Activated B cell treated with CpG ODN at 0.5 μM for 24 hours (primary cell): ENCODE results near the gene CAMKMT. TPM values are rescaled to one million over a fixed set of nuclear protein-coding genes. Genes with fewer than 3 reads are reported as not detected.
A peak's percentile ranks its signal among the peaks of the same experiment; 100 is the strongest.
"Not testable (repeated sequence)": the region's sequence is repeated elsewhere in the genome, so short reads cannot be mapped to it uniquely, and the experiment has no call there.

Experiments used
- ATAC-seq: fragments of 200-7000 bp; cut with Tn5 transposase; one replicate; pipeline ENCODE4 v1.10.0; 2021; ENCODE audit warnings: low read depth, mild to moderate bottlenecking, moderate library complexity
- CTCF ChIA-PET: fragments of 350-600 bp; sonication (Branson Sonifier 250); formaldehyde crosslinking; loops from one replicate; lab custom pipeline; 2021; ENCODE audit warnings: antibody characterized with exemption; lab: Charles Lee
- POLR2A ChIA-PET: fragments of 350-600 bp; sonication (Branson Sonifier 250); formaldehyde crosslinking; loops from one replicate; lab custom pipeline; 2021; ENCODE audit warnings: antibody characterized with exemption; lab: Charles Lee
- DNase-seq: peaks from one replicate; pipeline ENCODE4 v3.0.0; 2022
- H3K27ac Mint-ChIP-seq: one replicate; pipeline ENCODE4 v1.8.0; 2020; ENCODE audit warnings: mixed read lengths
- H3K27me3 Mint-ChIP-seq: one replicate; pipeline ENCODE4 v1.8.0; 2021; ENCODE audit warnings: mixed read lengths
- H3K36me3 Mint-ChIP-seq: one replicate; pipeline ENCODE4 v1.8.0; 2021; ENCODE audit warnings: low read depth, mixed read lengths
- H3K4me1 Mint-ChIP-seq: one replicate; pipeline ENCODE4 v1.8.0; 2021; ENCODE audit warnings: mixed read lengths
- H3K4me3 Mint-ChIP-seq: one replicate; pipeline ENCODE4 v1.8.0; 2020; ENCODE audit warnings: mild to moderate bottlenecking, mixed read lengths
- H3K9me3 Mint-ChIP-seq: one replicate; pipeline ENCODE4 v1.8.0; 2020; ENCODE audit warnings: mixed read lengths
- CTCF ChIP-seq: fragments of 200-600 bp; IDR thresholded peaks from one replicate; pipeline ENCODE4 v1.8.0; 2022; ENCODE audit warnings: antibody characterized with exemption, mild to moderate bottlenecking
- intact Hi-C: fragments of 100-400 bp; cut with micrococcal nuclease; formaldehyde crosslinking; loops from one replicate; pipeline ENCODE4 v1.15.1; 2024
- total RNA-seq: library from RNA; stranded (reverse); gene quantifications from 2 replicates; pipeline ENCODE4 v1.2.3, GENCODE V29; 2022

Gene CAMKMT
- total RNA-seq, 1 donor from 2014 or later, result 21.2 TPM

- Mint-ChIP-seq H3K4me3 (no peak overlapping the region), H3K27ac (no peak overlapping the region), H3K4me1 (peaks cover 5% of the 10 kb centered on the region), H3K9me3 (no peaks in the 10 kb centered on the region), H3K36me3 (peaks cover 14% of the 10 kb centered on the region), H3K27me3 (no peaks in the 10 kb centered on the region)
- intact Hi-C loops, result no loop called here
- no peak for TF ChIP-seq CTCF
- ChIA-PET CTCF (interaction anchor here (1.0 kb wide), 1 partner anchor 11 kb away, joined by 3 read pairs; no protein-coding TSS in a partner anchor), POLR2A (interaction anchor here (1.8 kb wide), 1 partner anchor 15 kb away, joined by 5 read pairs; the partner anchor contains the start of gene CAMKMT)
- DNase-seq (no peak), ATAC-seq (no peak)
Observed at GRCh38 chr2:44377486-44377885, 15.7 kb downstream of the CAMKMT start.

- H3K4me3 Mint-ChIP-seq, DNase-seq, H3K27me3 Mint-ChIP-seq, H3K27ac Mint-ChIP-seq, intact Hi-C loops, ATAC-seq, POLR2A ChIA-PET: not testable (repeated sequence)
- H3K4me1 Mint-ChIP-seq, result peaks cover 12% of the 10 kb centered on the region
- H3K36me3 Mint-ChIP-seq, result peaks cover 30% of the 10 kb centered on the region
- peaks cover 12% of the 10 kb centered on the region for H3K9me3 Mint-ChIP-seq
- CTCF ChIA-PET, result interaction anchor here (1.5 kb wide), 1 partner anchor 95 kb away, joined by 3 read pairs; no protein-coding TSS in a partner anchor
Observed at GRCh38 chr2:44385226-44385625, 23.5 kb downstream of the CAMKMT start.

- TF ChIP-seq CTCF, result no peak
- CTCF ChIA-PET, result interaction anchor here (0.8 to 9.1 kb wide), 4 partner anchors 12 to 568 kb away, joined by 3 to 141 read pairs (median 6); no protein-coding TSS in a partner anchor
- no peak for DNase-seq
- POLR2A ChIA-PET, result interaction anchor here (1.7 kb wide), 1 partner anchor 27 kb away, joined by 3 read pairs; the partner anchor contains the start of genes CAMKMT and PREPL
- no peaks in the 10 kb centered on the region for H3K27me3 Mint-ChIP-seq
- peaks cover 12% of the 10 kb centered on the region for H3K4me1 Mint-ChIP-seq
- no peak overlapping the region for H3K27ac Mint-ChIP-seq
- intact Hi-C loops, result loop anchor here (1.0 kb wide), 1 partner anchor 345 kb away; no protein-coding TSS in a partner anchor
- H3K4me3 Mint-ChIP-seq, result no peak overlapping the region
- peaks cover 26% of the 10 kb centered on the region for H3K36me3 Mint-ChIP-seq
- ATAC-seq, result no peak
- peaks cover 12% of the 10 kb centered on the region for H3K9me3 Mint-ChIP-seq
Observed at GRCh38 chr2:44388877-44389276, 27.1 kb downstream of the CAMKMT start.

- H3K4me1 Mint-ChIP-seq, result peaks cover 12% of the 10 kb centered on the region
- intact Hi-C loops, result loop anchor here (2.0 to 5.0 kb wide), 2 partner anchors 87 to 303 kb away; no protein-coding TSS in a partner anchor
- no peak overlapping the region for H3K27ac Mint-ChIP-seq
- H3K36me3 Mint-ChIP-seq, result peaks cover 16% of the 10 kb centered on the region
- no peaks in the 10 kb centered on the region for H3K27me3 Mint-ChIP-seq
- CTCF ChIA-PET, result interaction anchor here (0.8 to 9.1 kb wide), 4 partner anchors 31 to 567 kb away, joined by 3 to 141 read pairs (median 6); no protein-coding TSS in a partner anchor
- no peak for TF ChIP-seq CTCF
- H3K9me3 Mint-ChIP-seq, result peaks cover 9% of the 10 kb centered on the region
- no peak for ATAC-seq
- POLR2A ChIA-PET, result interaction anchor here (0.6 to 1.7 kb wide), 2 partner anchors 28 to 222 kb away, joined by 3 read pairs; partner anchors contain the start of genes CAMKMT and PREPL
- H3K4me3 Mint-ChIP-seq, result no peak overlapping the region
- no peak for DNase-seq
Observed at GRCh38 chr2:44389895-44390294, 28.1 kb downstream of the CAMKMT start.

GRCh38 chr2:44392338-44392943 lies 30.7 kb downstream of the CAMKMT start:
- Mint-ChIP-seq H3K27ac (no peak overlapping the region), H3K4me1 (peaks cover 3% of the 10 kb centered on the region), H3K27me3 (no peaks in the 10 kb centered on the region), H3K4me3 (no peak overlapping the region), H3K36me3 (peaks cover 7% of the 10 kb centered on the region), H3K9me3 (peaks cover 5% of the 10 kb centered on the region)
- ATAC-seq, result no peak
- intact Hi-C loops, result loop anchor here (1.0 to 5.0 kb wide), 3 partner anchors 85 to 563 kb away; no protein-coding TSS in a partner anchor
- POLR2A ChIA-PET, result no interaction called here
- DNase-seq, result no peak
- TF ChIP-seq CTCF, result peak; percentile 81
- CTCF ChIA-PET, result interaction anchor here (0.8 to 9.1 kb wide), 8 partner anchors 10 to 564 kb away, joined by 3 to 141 read pairs (median 4); no protein-coding TSS in a partner anchor
